Liver (tissue), 3 donors: ENCODE measurements around the gene AGL.

ENCODE experiments used
- ATF3 ChIP-seq: IDR thresholded peaks from 2 replicates; pipeline ENCODE4 v1.6.1; 2016; ENCODE audit warnings: antibody characterized with exemption
- CTCF ChIP-seq: fragments of 150-350 bp; IDR thresholded peaks from 2 replicates; pipeline ENCODE4 v1.5.1; 2017; ENCODE audit warnings: improper control_type of control experiment, low read depth, low read length; ENCODE audit not compliant: missing input control
- EGR1 ChIP-seq, 2 donors: IDR thresholded peaks; 2 replicates each; pipeline ENCODE4 v1.6.1; 2016 to 2018; ENCODE audit warnings: antibody characterized with exemption in 2 of 2, low read depth in 2 of 2
- FOXA2 ChIP-seq: IDR thresholded peaks from 2 replicates; pipeline ENCODE4 v1.6.1; 2016; ENCODE audit warnings: antibody characterized with exemption
- GABPA ChIP-seq, 2 donors: IDR thresholded peaks in 1 of 2; conservative IDR thresholded peaks in 1 of 2; 2 replicates each; pipeline ENCODE4 v1.6.1; 2016; ENCODE audit warnings: antibody characterized with exemption in 2 of 2, mild to moderate bottlenecking in 1 of 2, moderate library complexity in 1 of 2
- JUND ChIP-seq, 2 donors: IDR thresholded peaks; 2 replicates each; pipeline ENCODE4 v1.6.1; 2016; ENCODE audit warnings: antibody characterized with exemption in 2 of 2
- REST ChIP-seq: IDR thresholded peaks from 2 replicates; pipeline ENCODE4 v1.6.1; 2016; ENCODE audit warnings: antibody characterized with exemption, mild to moderate bottlenecking
- SP1 ChIP-seq: IDR thresholded peaks from 2 replicates; pipeline ENCODE4 v1.6.1; 2018; ENCODE audit warnings: antibody characterized with exemption, mild to moderate bottlenecking
- TAF1 ChIP-seq: conservative IDR thresholded peaks from 2 replicates; pipeline ENCODE4 v1.6.1; 2016; ENCODE audit warnings: antibody characterized with exemption, mild to moderate bottlenecking
- YY1 ChIP-seq: IDR thresholded peaks from 2 replicates; pipeline ENCODE4 v1.6.1; 2016; ENCODE audit warnings: antibody characterized with exemption, mild to moderate bottlenecking
- donor health status: healthy.
- donor health status: healthy.

- no peak for TF ChIP-seq CTCF
- TF ChIP-seq JUND (IDR thresholded peaks at IDR 0.05): no peak
- no peak for TF ChIP-seq YY1
- no peak for TF ChIP-seq REST
- TF ChIP-seq EGR1 (IDR thresholded peaks at IDR 0.05; ENCODE audit: low read depth in 2 of 2): no peak
- TF ChIP-seq TAF1: no peak
- no peak for TF ChIP-seq GABPA (IDR thresholded peaks at IDR 0.05 in 1 of 2, conservative IDR thresholded peaks at IDR 0.05 in 1 of 2)
- no peak for TF ChIP-seq ATF3
- no peak for TF ChIP-seq FOXA2
- TF ChIP-seq SP1: no peak
These were observed 36.7 kb downstream of the AGL start for GRCh38 chr1:99886841-99887240.
